Activated B cell treated with CpG ODN at 0.5 μM for 24 hours (primary cell): Measurements from ENCODE around the gene KHK. TPM values are rescaled to one million over a fixed set of nuclear protein-coding genes. Genes with fewer than 3 reads are reported as not detected.
"Not testable (repeated sequence)": the region's sequence is repeated elsewhere in the genome, so short reads cannot be mapped to it uniquely, and the experiment has no call there.

Source experiments
- ATAC-seq: fragments of 200-7000 bp; cut with Tn5 transposase; one replicate; pipeline ENCODE4 v1.10.0; 2021; ENCODE audit warnings: low read depth, mild to moderate bottlenecking, moderate library complexity
- CTCF ChIA-PET: fragments of 350-600 bp; sonication (Branson Sonifier 250); formaldehyde crosslinking; loops from one replicate; lab custom pipeline; 2021; ENCODE audit warnings: antibody characterized with exemption; lab: Charles Lee
- POLR2A ChIA-PET: fragments of 350-600 bp; sonication (Branson Sonifier 250); formaldehyde crosslinking; loops from one replicate; lab custom pipeline; 2021; ENCODE audit warnings: antibody characterized with exemption; lab: Charles Lee
- DNase-seq: peaks from one replicate; pipeline ENCODE4 v3.0.0; 2022
- H3K27ac Mint-ChIP-seq: one replicate; pipeline ENCODE4 v1.8.0; 2020; ENCODE audit warnings: mixed read lengths
- H3K27me3 Mint-ChIP-seq: one replicate; pipeline ENCODE4 v1.8.0; 2021; ENCODE audit warnings: mixed read lengths
- H3K36me3 Mint-ChIP-seq: one replicate; pipeline ENCODE4 v1.8.0; 2021; ENCODE audit warnings: low read depth, mixed read lengths
- H3K4me1 Mint-ChIP-seq: one replicate; pipeline ENCODE4 v1.8.0; 2021; ENCODE audit warnings: mixed read lengths
- H3K4me3 Mint-ChIP-seq: one replicate; pipeline ENCODE4 v1.8.0; 2020; ENCODE audit warnings: mild to moderate bottlenecking, mixed read lengths
- H3K9me3 Mint-ChIP-seq: one replicate; pipeline ENCODE4 v1.8.0; 2020; ENCODE audit warnings: mixed read lengths
- intact Hi-C: fragments of 100-400 bp; cut with micrococcal nuclease; formaldehyde crosslinking; loops from one replicate; pipeline ENCODE4 v1.15.1; 2024
- total RNA-seq: library from RNA; stranded (reverse); gene quantifications from 2 replicates; pipeline ENCODE4 v1.2.3, GENCODE V29; 2022
- TF ChIP-seq, protein P1 (sequence below): fragments of 200-600 bp; IDR thresholded peaks from one replicate; pipeline ENCODE4 v1.8.0; 2022; ENCODE audit warnings: antibody characterized with exemption, mild to moderate bottlenecking

Gene KHK
- total RNA-seq, 1 donor from 2014 or later = 2.6 TPM

DNA sequence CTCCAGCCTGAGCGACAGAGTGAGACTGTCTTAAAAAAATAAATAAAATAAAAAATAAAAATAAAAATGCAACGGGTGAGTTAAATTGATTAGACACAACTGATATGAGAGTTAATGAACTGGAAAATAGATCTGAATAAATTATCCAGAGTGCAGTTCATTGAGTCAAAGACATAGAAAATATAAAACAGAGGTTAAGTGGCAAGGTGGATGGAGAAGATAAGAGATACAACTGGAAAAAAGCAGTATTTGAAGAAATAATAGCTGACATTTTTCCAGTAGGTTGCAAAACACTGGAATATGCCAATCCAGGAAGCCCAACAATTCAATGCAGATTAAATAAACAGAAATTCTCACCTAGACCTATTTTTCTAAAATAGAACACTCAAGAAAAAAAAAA is 21.6 kb downstream of the KHK start:
- TF ChIP-seq, protein P1, sequence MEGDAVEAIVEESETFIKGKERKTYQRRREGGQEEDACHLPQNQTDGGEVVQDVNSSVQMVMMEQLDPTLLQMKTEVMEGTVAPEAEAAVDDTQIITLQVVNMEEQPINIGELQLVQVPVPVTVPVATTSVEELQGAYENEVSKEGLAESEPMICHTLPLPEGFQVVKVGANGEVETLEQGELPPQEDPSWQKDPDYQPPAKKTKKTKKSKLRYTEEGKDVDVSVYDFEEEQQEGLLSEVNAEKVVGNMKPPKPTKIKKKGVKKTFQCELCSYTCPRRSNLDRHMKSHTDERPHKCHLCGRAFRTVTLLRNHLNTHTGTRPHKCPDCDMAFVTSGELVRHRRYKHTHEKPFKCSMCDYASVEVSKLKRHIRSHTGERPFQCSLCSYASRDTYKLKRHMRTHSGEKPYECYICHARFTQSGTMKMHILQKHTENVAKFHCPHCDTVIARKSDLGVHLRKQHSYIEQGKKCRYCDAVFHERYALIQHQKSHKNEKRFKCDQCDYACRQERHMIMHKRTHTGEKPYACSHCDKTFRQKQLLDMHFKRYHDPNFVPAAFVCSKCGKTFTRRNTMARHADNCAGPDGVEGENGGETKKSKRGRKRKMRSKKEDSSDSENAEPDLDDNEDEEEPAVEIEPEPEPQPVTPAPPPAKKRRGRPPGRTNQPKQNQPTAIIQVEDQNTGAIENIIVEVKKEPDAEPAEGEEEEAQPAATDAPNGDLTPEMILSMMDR = no peak
- ChIA-PET POLR2A (no interaction called here), CTCF (no interaction called here)

DNA sequence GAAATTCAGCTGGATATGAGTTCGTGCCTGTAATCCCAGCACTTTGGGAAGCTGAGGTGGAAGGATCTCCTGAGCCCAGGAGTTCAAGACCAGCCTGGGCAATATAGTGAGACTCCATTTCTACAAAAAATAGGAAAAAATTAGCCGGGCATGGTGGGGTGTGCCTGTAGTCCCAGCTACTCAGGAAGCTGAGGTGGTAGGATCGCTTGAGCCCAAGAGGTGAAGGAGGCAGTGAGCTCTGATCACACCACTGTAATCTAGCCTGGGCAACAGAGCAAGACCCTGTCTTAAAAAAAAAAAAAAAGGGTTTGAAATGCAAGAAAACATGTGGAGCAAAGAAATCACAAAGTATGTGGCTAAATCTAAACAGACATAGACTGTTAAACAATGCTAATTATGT is 22.5 kb downstream of the KHK start:
- TF ChIP-seq, protein P1 = no peak
- intact Hi-C loops = no loop called here
- H3K27ac Mint-ChIP-seq = no peak overlapping the region

More for the DNA sequence above, 21.6 kb downstream of the KHK start:
- Mint-ChIP-seq H3K4me3 (no peak overlapping the region), H3K36me3 (no peaks in the 10 kb centered on the region), H3K27me3 (peaks cover 6% of the 10 kb centered on the region), H3K4me1 (no peaks in the 10 kb centered on the region), H3K9me3 (no peaks in the 10 kb centered on the region), H3K27ac (no peak overlapping the region)
- DNase-seq (no peak), ATAC-seq (no peak)
- intact Hi-C loops = no loop called here

GRCh38 chr2:27110603-27111352 is 24.2 kb downstream of the KHK start:
- H3K9me3 Mint-ChIP-seq, H3K27ac Mint-ChIP-seq, POLR2A ChIA-PET, DNase-seq, intact Hi-C loops, CTCF ChIA-PET, H3K27me3 Mint-ChIP-seq, ATAC-seq, H3K4me1 Mint-ChIP-seq, H3K36me3 Mint-ChIP-seq, H3K4me3 Mint-ChIP-seq: not testable (repeated sequence)

More for the DNA sequence above, 22.5 kb downstream of the KHK start:
- POLR2A ChIA-PET = no interaction called here
- CTCF ChIA-PET = no interaction called here
- DNase-seq = no peak
- Mint-ChIP-seq H3K9me3 (no peaks in the 10 kb centered on the region), H3K4me1 (no peaks in the 10 kb centered on the region), H3K36me3 (no peaks in the 10 kb centered on the region), H3K27me3 (peaks cover 6% of the 10 kb centered on the region), H3K4me3 (no peak overlapping the region)
- ATAC-seq = no peak

DNA sequence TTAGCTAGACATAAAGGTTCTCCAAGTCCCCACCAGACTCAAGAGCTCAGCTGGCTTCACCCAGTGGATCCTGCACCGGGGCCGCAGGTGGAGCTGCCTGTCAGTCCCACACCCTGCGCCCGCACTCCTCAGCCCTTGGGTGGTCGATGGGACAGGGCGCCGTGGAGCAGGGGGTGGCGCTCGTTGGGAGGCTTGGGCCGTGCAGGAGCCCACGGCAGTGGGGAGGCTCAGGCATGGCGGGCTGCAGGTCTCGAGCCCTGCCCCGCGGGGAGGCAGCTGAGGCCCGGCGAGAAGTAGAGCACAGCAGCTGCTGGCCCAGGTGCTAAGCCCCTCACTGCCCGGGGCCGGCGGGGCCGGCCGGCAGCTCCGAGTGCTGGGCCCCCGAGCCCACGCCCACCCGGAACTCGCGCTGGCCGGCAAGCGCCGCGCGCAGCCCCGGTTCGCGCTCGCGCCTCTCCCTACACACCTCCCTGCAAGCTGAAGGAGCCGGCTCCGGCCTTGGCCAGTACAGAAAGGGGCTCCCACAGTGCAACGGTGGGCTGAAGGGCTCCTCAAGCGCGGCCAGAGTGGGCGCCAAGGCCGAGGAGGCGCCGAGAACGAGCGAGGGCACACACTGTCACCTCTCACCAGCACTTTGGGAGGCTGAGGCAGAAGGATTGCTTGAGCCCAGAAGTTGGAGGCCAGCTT is 25.0 kb downstream of the KHK start:
- DNase-seq, ATAC-seq, CTCF ChIA-PET, H3K9me3 Mint-ChIP-seq, H3K27me3 Mint-ChIP-seq, H3K4me1 Mint-ChIP-seq, H3K36me3 Mint-ChIP-seq, intact Hi-C loops, H3K4me3 Mint-ChIP-seq, H3K27ac Mint-ChIP-seq, POLR2A ChIA-PET: not testable (repeated sequence)

GRCh38 chr2:27115519-27115918 is 28.9 kb downstream of the KHK start:
- ChIA-PET POLR2A (no interaction called here), CTCF (no interaction called here)
- H3K27me3 Mint-ChIP-seq = peaks cover 25% of the 10 kb centered on the region
- H3K4me3 Mint-ChIP-seq = no peak overlapping the region
- no peak overlapping the region for H3K27ac Mint-ChIP-seq
- H3K36me3 Mint-ChIP-seq = no peaks in the 10 kb centered on the region
- ATAC-seq = no peak
- no peak for DNase-seq
- no peaks in the 10 kb centered on the region for H3K9me3 Mint-ChIP-seq
- TF ChIP-seq, protein P1 = no peak
- intact Hi-C loops = no loop called here
- H3K4me1 Mint-ChIP-seq = peaks cover 11% of the 10 kb centered on the region

GRCh38 chr2:27117995-27118524 is 31.5 kb downstream of the KHK start:
- ATAC-seq = no peak
- Mint-ChIP-seq H3K9me3 (no peaks in the 10 kb centered on the region), H3K27ac (no peak overlapping the region), H3K4me1 (peaks cover 13% of the 10 kb centered on the region), H3K36me3 (no peaks in the 10 kb centered on the region), H3K27me3 (peaks cover 33% of the 10 kb centered on the region), H3K4me3 (no peak overlapping the region)
- ChIA-PET POLR2A (no interaction called here), CTCF (no interaction called here)
- DNase-seq = no peak
- TF ChIP-seq, protein P1 = no peak
- intact Hi-C loops = loop anchor here (2.0 kb wide), 1 partner anchor 17 kb away; the partner anchor contains the start of gene PREB
